Measurements from ENCODE around the gene ID3. TPM values are rescaled to one million over a fixed set of nuclear protein-coding genes. Genes with fewer than 3 reads are reported as not detected.

Gene ID3, protein sequence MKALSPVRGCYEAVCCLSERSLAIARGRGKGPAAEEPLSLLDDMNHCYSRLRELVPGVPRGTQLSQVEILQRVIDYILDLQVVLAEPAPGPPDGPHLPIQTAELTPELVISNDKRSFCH
- total RNA-seq (2021) (10.4 and 24.7 TPM in 2 replicates), Bru-seq, nascent RNA (percentile 73 among the genes with signal in this experiment), BruChase-seq, experiment 1, labeled RNA remaining after a 2-hour chase (percentile 91 among the genes with signal in this experiment), BruChase-seq, experiment 2, labeled RNA remaining after a 6-hour chase (percentile 58 among the genes with signal in this experiment)
- long read RNA-seq, transcript ID3-201 (3 exons, 1,251 nt) = major isoform, 29 of 34 reads
- long read RNA-seq, partial matches to known transcripts = 0 of 34 reads
- long read RNA-seq, other reads (novel, unspliced or antisense) = 3 of 34 reads

DNA sequence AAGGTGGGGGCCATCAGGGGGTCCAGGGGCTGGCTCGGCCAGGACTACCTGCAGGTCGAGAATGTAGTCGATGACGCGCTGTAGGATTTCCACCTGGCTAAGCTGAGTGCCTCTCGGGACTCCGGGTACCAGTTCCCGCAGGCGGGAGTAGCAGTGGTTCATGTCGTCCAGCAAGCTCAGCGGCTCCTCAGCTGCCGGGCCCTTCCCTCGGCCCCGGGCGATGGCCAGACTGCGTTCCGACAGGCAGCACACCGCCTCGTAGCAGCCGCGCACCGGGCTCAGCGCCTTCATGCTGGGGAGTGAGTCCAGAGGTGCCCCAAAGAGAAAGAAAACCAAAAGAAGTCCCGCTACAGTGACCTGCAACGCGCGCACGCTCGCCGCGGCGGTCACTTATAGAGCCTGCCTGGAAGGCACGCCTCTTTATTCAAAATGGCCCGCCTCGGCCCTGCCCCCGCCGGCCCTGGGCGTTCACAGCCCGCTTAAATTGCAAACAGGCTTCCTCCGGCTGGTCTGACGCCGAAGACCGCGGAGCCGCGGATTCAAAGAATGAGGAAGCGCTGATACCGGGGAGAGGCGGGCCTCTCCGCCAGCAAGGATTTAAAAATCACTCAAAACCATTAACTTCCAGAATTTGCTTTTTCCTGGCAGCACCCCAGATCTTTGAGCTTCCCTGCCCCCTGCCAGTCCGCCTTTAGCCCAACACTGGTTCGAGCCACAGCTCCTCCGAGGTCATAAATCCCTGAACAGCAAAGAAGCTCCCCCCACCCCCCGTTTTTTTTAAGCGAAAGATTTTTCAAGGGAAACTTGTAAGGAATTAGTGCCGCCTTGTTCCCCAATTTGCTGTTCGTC, at the start of gene ID3:
Gene ID3 (minus strand): TSS at position 366 of the 849 bp plus-strand sequence. CDS start 75 bp downstream, at position 291.
- no peak for TF ChIP-seq EZH2 (IDR thresholded peaks at IDR 0.05; ENCODE audit: low read depth)
- Histone ChIP-seq H2AFZ (peak within 1 kb of the TSS; percentile 48), H3F3A (ENCODE audit: insufficient read depth, low read depth) (peaks cover 43% of the 10 kb centered on the region), H3K27ac (peak within 1 kb of the TSS; percentile 96), H3K9me3 (ENCODE audit: insufficient read depth, low read depth) (no peaks in the 10 kb centered on the region), H3K27me3 (ENCODE audit: insufficient read depth, low read depth) (no peaks in the 10 kb centered on the region), H3K4me3 (peak within 1 kb of the TSS; percentile 67), H3K4me1 (replicated peaks; ENCODE audit: insufficient read depth) (peaks cover 42% of the 10 kb centered on the region), H3K9me2 (ENCODE audit: insufficient read depth) (no peaks in the 10 kb centered on the region), H3K79me2 (ENCODE audit: low read depth) (peaks cover 23% of the 10 kb centered on the region), H3K4me2 (peak within 1 kb of the TSS; percentile 89), H4K20me1 (ENCODE audit: insufficient read depth) (no peaks in the 10 kb centered on the region), H3K36me3 (ENCODE audit: low read depth) (no peaks in the 10 kb centered on the region)
- POLR2A ChIA-PET (ENCODE audit: unreplicated experiment) = interaction anchor here (0.6 to 1.3 kb wide), 7 partner anchors 14 to 215 kb away, joined by 3 to 33 read pairs (median 7); partner anchors contain the start of gene HNRNPR
- intact Hi-C loops (cut with micrococcal nuclease; ENCODE audit: unreplicated experiment) = loop anchor here (1.0 to 2.0 kb wide), 3 partner anchors 17 to 68 kb away; no protein-coding TSS in a partner anchor
- BruUV-seq (replicated peaks) = TSS peak; percentile 85
- peak; percentile 87 to 96 for DNase-seq
- CTCF ChIA-PET = interaction anchor here (0.8 kb wide), 1 partner anchor 76 kb away, joined by 3 read pairs; no protein-coding TSS in a partner anchor

GRCh38 chr1:23607944-23608343, 48.6 kb upstream of the ID3 start:
- DNase-seq = no peak
- H3K9me2 ChIP-seq (ENCODE audit: insufficient read depth) = no peaks in the 10 kb centered on the region
- ChIA-PET CTCF (no interaction called here), POLR2A (ENCODE audit: unreplicated experiment) (interaction anchor here (0.6 kb wide), 1 partner anchor 251 kb away, joined by 3 read pairs; no protein-coding TSS in a partner anchor)
- intact Hi-C loops (cut with micrococcal nuclease; ENCODE audit: unreplicated experiment) = no loop called here
- H2AFZ ChIP-seq = no peak overlapping the region
- no peak for TF ChIP-seq EZH2 (IDR thresholded peaks at IDR 0.05; ENCODE audit: low read depth)
- TF ChIP-seq CTCF (conservative IDR thresholded peaks at IDR 0.05) = no peak
- H3K27me3 ChIP-seq (ENCODE audit: insufficient read depth, low read depth) = no peaks in the 10 kb centered on the region
- no peaks in the 10 kb centered on the region for H3K36me3 ChIP-seq (ENCODE audit: low read depth)
- H3K4me2 ChIP-seq = no peak overlapping the region
- BruUV-seq (replicated peaks) = no TSS peak
- no peaks in the 10 kb centered on the region for H3K9me3 ChIP-seq (ENCODE audit: insufficient read depth, low read depth)
- no peaks in the 10 kb centered on the region; the same call in 1 of the 2 replicates for H3F3A ChIP-seq (ENCODE audit: insufficient read depth, low read depth)
- no peak overlapping the region for H3K4me3 ChIP-seq
- no peak overlapping the region for H3K27ac ChIP-seq
- no peaks in the 10 kb centered on the region for H3K79me2 ChIP-seq (ENCODE audit: low read depth)
- peaks cover 6% of the 10 kb centered on the region for H3K4me1 ChIP-seq (replicated peaks; ENCODE audit: insufficient read depth)
- H4K20me1 ChIP-seq (ENCODE audit: insufficient read depth) = no peaks in the 10 kb centered on the region

GRCh38 chr1:23601968-23602876, 42.9 kb upstream of the ID3 start:
- no peak overlapping the region for H2AFZ ChIP-seq
- ChIA-PET POLR2A (ENCODE audit: unreplicated experiment) (no interaction called here), CTCF (no interaction called here)
- H3K9me3 ChIP-seq (ENCODE audit: insufficient read depth, low read depth) = no peaks in the 10 kb centered on the region
- H3K27ac ChIP-seq = no peak overlapping the region
- H3K9me2 ChIP-seq (ENCODE audit: insufficient read depth) = no peaks in the 10 kb centered on the region
- no TSS peak for BruUV-seq (replicated peaks)
- no peak for DNase-seq
- TF ChIP-seq CTCF (conservative IDR thresholded peaks at IDR 0.05) (no peak), EZH2 (IDR thresholded peaks at IDR 0.05; ENCODE audit: low read depth) (no peak)
- peaks cover 25% of the 10 kb centered on the region for H3F3A ChIP-seq (ENCODE audit: insufficient read depth, low read depth)
- H4K20me1 ChIP-seq (ENCODE audit: insufficient read depth) = no peaks in the 10 kb centered on the region
- H3K79me2 ChIP-seq (ENCODE audit: low read depth) = no peaks in the 10 kb centered on the region
- no peaks in the 10 kb centered on the region for H3K27me3 ChIP-seq (ENCODE audit: insufficient read depth, low read depth)
- intact Hi-C loops (cut with micrococcal nuclease; ENCODE audit: unreplicated experiment) = no loop called here
- peaks cover 35% of the 10 kb centered on the region for H3K4me1 ChIP-seq (replicated peaks; ENCODE audit: insufficient read depth)
- no peaks in the 10 kb centered on the region for H3K36me3 ChIP-seq (ENCODE audit: low read depth)
- no peak overlapping the region for H3K4me2 ChIP-seq
- H3K4me3 ChIP-seq = no peak overlapping the region

All from PC-9 (cell line).